Natural killer cell (primary cell): ENCODE measurements around the gene STYK1. TPM values are rescaled to one million over a fixed set of nuclear protein-coding genes. Genes with fewer than 3 reads are reported as not detected.

Source experiments
- ATAC-seq, 3 donors: fragments of 150-1000 bp in 2 of 3; fragments of 200-7000 bp in 1 of 3; cut with Tn5 transposase; 1 replicate in 1 of 3; 2 replicates in 2 of 3; pipeline ENCODE4 v1.10.0; 2021; ENCODE audit warnings: mild to moderate bottlenecking in 2 of 3, moderate library complexity in 2 of 3
- DNase-seq, 2 donors: peaks; one replicate each; pipeline versions ENCODE4 v3.0.0 to v3.0.0-alpha.2; 2013 to 2021; ENCODE audit warnings: mixed read lengths in 1 of 2
- H3K27ac ChIP-seq: one replicate; pipeline ENCODE4 v1.5.1; 2013; ENCODE audit warnings: mild to moderate bottlenecking, low read length
- H3K27me3 ChIP-seq: one replicate; pipeline ENCODE4 v1.6.1; 2013; ENCODE audit warnings: low read length; ENCODE audit not compliant: control insufficient read depth, insufficient read depth
- H3K36me3 ChIP-seq: one replicate; pipeline ENCODE4 v1.6.1; 2013; ENCODE audit warnings: low read length; ENCODE audit not compliant: control insufficient read depth, insufficient read depth
- H3K4me1 ChIP-seq: one replicate; pipeline ENCODE4 v1.6.1; 2013; ENCODE audit warnings: low read length; ENCODE audit not compliant: control insufficient read depth, insufficient read depth
- H3K4me3 ChIP-seq: one replicate; pipeline ENCODE4 v1.5.1; 2013; ENCODE audit warnings: low read length
- H3K9me3 ChIP-seq: one replicate; pipeline ENCODE4 v1.6.1; 2013; ENCODE audit warnings: low read length; ENCODE audit not compliant: control insufficient read depth, insufficient read depth
- H3K27ac Mint-ChIP-seq, 2 donors: one replicate each; pipeline ENCODE4 v1.8.0; 2022; ENCODE audit warnings: mild to moderate bottlenecking in 2 of 2, mixed read lengths in 2 of 2, moderate library complexity in 1 of 2
- H3K27me3 Mint-ChIP-seq, 2 donors: one replicate each; pipeline ENCODE4 v1.8.0; 2022; ENCODE audit warnings: low read depth in 2 of 2, mixed read lengths in 2 of 2
- H3K36me3 Mint-ChIP-seq: one replicate; pipeline ENCODE4 v1.8.0; 2022; ENCODE audit warnings: mixed read lengths
- H3K4me1 Mint-ChIP-seq, 2 donors: one replicate each; pipeline ENCODE4 v1.8.0; 2022; ENCODE audit warnings: mixed read lengths in 2 of 2
- H3K4me3 Mint-ChIP-seq: one replicate; pipeline ENCODE4 v1.8.0; 2022; ENCODE audit warnings: mild to moderate bottlenecking, moderate library complexity, mixed read lengths
- H3K9me3 Mint-ChIP-seq, 2 donors: one replicate each; pipeline ENCODE4 v1.8.0; 2022; ENCODE audit warnings: mixed read lengths in 2 of 2
- CTCF ChIP-seq: fragments of 200-600 bp; IDR thresholded peaks from one replicate; pipeline ENCODE4 v1.8.0; 2022; ENCODE audit warnings: antibody characterized with exemption
- WGBS: methylation state at CpG from one replicate; pipeline ENCODE4 v1.1.7; 2013; ENCODE audit warnings: missing lambda C conversion rate; ENCODE audit not compliant: insufficient coverage; 5-methylcytosine and 5-hydroxymethylcytosine counted together
- intact Hi-C: fragments of 100-400 bp; cut with micrococcal nuclease; formaldehyde crosslinking; loops from one replicate; pipeline ENCODE4 v1.14.2; 2022
- total RNA-seq, 4 donors: library from RNA; stranded (reverse); fragments of 120-200 nt in 1 of 4; gene quantifications; one replicate each; pipeline versions ENCODE4 v1.2.3 to v1.2.4, GENCODE V29; 2013 to 2022

STYK1 gene
- total RNA-seq, 3 donors from 2014 or later (not counting 1 experiment from before 2014, with no cell fraction given): 2.0 to 2.6 (median 2.4) TPM

DNA sequence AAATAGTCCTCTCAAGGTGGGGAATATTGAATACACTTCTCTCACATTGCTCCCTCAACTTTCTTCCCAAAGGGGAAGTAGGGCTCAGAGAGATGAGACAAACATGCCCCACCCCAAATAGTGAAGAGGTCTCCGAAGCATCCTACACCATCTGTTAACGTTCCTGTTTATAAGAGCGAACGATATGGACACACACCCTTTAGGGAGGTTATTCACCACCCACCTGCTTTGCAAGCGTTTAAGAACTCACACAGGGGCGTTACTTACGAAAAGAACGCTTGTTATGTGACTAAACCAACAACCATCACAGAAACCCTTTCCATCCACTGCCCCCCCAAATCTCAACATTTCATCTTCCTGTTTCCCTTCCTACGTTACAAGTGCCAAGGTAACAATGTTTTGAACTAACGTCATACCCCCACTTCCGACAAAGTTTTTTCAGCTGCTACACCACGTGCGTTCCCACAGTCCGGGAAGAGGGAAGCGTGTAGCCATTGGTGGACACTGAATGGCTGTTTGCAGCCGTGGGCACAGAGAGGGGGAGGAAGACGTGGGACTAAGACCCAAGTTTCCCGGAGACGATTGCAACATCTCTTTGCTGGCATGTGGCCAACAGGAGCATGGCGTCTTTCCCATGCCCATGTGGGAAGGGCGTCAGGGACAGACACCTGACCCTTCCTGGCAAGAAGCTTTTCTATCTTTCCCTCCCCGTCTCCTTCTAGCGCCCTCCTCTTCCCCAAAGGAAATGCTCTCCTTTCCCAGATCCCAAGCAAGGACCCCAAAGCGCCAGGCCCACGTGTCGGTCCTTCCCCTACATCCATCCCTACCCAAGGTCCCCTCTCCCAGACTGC is 48.0 kb upstream of the STYK1 start:
- Histone ChIP-seq H3K27ac (peak overlapping the region; percentile 84), H3K4me3 (peak overlapping the region; percentile 58), H3K4me1 (peaks cover 15% of the 10 kb centered on the region), H3K27me3 (peaks cover 28% of the 10 kb centered on the region), H3K36me3 (no peaks in the 10 kb centered on the region), H3K9me3 (no peaks in the 10 kb centered on the region)
- intact Hi-C loops: no loop called here
- Mint-ChIP-seq H3K27ac (peak overlapping the region; percentile 82 to 90), H3K4me3 (peak overlapping the region; percentile 89), H3K36me3 (no peaks in the 10 kb centered on the region), H3K4me1 (peaks cover 18 to 22% of the 10 kb centered on the region in 2 donors), H3K9me3 (no peaks in the 10 kb centered on the region), H3K27me3 (peaks cover 47 to 81% of the 10 kb centered on the region in 2 donors)
- peak; percentile 34 to 89 for DNase-seq
- TF ChIP-seq CTCF: no peak
- ATAC-seq: peak; percentile 60 to 73 (median 69)
- WGBS: 3% methylated on average over 26 of the region's 26 CpGs

DNA sequence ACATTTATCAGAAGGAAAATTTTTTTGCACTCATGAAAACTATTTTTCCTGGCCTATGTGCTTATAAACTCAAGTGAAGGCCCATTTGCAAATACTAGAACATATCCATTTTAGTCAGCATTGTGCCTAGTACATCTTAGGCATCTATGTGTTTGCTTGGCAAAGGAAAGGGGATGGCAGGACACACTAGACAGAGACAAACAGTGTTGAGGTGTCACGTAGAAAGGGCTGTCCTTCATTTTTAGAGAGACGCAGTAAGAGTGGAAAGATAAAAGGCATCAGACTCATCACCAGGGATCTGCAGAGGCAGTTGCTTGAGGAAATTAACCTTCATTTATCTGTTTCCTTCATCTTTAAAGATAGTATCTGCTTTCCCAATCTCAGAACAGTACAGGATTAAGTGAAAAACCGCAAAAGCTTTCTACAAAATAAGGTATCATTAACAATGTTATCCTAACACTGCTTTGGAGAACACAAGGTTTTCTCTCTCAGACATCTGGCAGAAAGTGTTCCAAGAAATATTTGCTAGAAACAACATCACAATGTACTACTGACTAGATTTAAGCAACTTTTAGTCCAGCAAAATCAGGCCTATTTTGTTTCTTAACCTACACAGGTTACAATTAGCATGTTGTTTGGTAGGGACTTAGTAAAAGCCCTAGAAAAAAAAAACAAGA is 47.3 kb upstream of the STYK1 start:
- ATAC-seq (no peak), DNase-seq (peak in 1 of 2 donors; percentile 9)
- Mint-ChIP-seq H3K27ac (peak overlapping the region in 1 of 2 donors; percentile 90), H3K36me3 (no peaks in the 10 kb centered on the region), H3K9me3 (no peaks in the 10 kb centered on the region), H3K27me3 (peaks cover 46 to 84% of the 10 kb centered on the region in 2 donors), H3K4me1 (peaks cover 18 to 22% of the 10 kb centered on the region in 2 donors), H3K4me3 (peak overlapping the region; percentile 89)
- Histone ChIP-seq H3K27me3 (peaks cover 22% of the 10 kb centered on the region), H3K9me3 (no peaks in the 10 kb centered on the region), H3K36me3 (no peaks in the 10 kb centered on the region), H3K4me3 (peak overlapping the region; percentile 58), H3K4me1 (peaks cover 15% of the 10 kb centered on the region), H3K27ac (peak overlapping the region; percentile 56)
- 58% methylated on average over 3 of the region's 3 CpGs for WGBS
- no peak for TF ChIP-seq CTCF
- intact Hi-C loops: no loop called here

GRCh38 chr12:10719482-10719881 is 45.6 kb upstream of the STYK1 start:
- peaks cover 18 to 30% of the 10 kb centered on the region in 2 donors for H3K4me1 Mint-ChIP-seq
- H3K27me3 ChIP-seq: peaks cover 13% of the 10 kb centered on the region
- no peak overlapping the region for H3K4me3 Mint-ChIP-seq
- H3K9me3 ChIP-seq: no peaks in the 10 kb centered on the region
- H3K27me3 Mint-ChIP-seq: peaks cover 46 to 75% of the 10 kb centered on the region in 2 donors
- no peak for DNase-seq
- WGBS: 86% methylated on average over 4 of the region's 4 CpGs
- no peak for TF ChIP-seq CTCF
- H3K4me1 ChIP-seq: peaks cover 18% of the 10 kb centered on the region
- no peak for ATAC-seq
- no peaks in the 10 kb centered on the region for H3K36me3 Mint-ChIP-seq
- H3K27ac Mint-ChIP-seq: no peak overlapping the region
- no peak overlapping the region for H3K27ac ChIP-seq
- H3K9me3 Mint-ChIP-seq: no peaks in the 10 kb centered on the region
- intact Hi-C loops: no loop called here
- no peak overlapping the region for H3K4me3 ChIP-seq
- H3K36me3 ChIP-seq: no peaks in the 10 kb centered on the region
